K562 (cell line): ENCODE data around the gene ARFGEF2. TPM values are rescaled to one million over a fixed set of nuclear protein-coding genes. Genes with fewer than 3 reads are reported as not detected.

ENCODE experiments used
- HMGN3 ChIP-seq: IDR thresholded peaks from 2 replicates; pipeline ENCODE4 v1.6.1; 2011; ENCODE audit warnings: borderline replicate concordance, low read depth, mild to moderate bottlenecking, mixed read lengths, low read length; ENCODE audit not compliant: insufficient read length; ENCODE audit errors: extremely low read depth
- PHB2 ChIP-seq: fragments of 450-650 bp; IDR thresholded peaks from 2 replicates; pipeline ENCODE4 v1.6.1; 2017; ENCODE audit warnings: low read depth
- TBP ChIP-seq: optimal IDR thresholded peaks from 2 replicates; pipeline ENCODE3; 2011; ENCODE audit warnings: low read depth, low read length, improper control_type of control experiment
- ZNF184 ChIP-seq: sonication (generic); formaldehyde crosslinking; IDR thresholded peaks from 2 replicates; pipeline ENCODE4 v1.5.0; 2020; ENCODE audit warnings: missing genetic modification reagents
- polyA plus RNA-seq, 8 experiments: library from polyadenylated mRNA; depleted of rRNA in 4 of 8; stranded (reverse) in 5 of 8; unstranded in 3 of 8; fragments of >200 nt; fragmentation: Nextera tagmentation in 2 of 8; fragmentation: Illumina TruSeq in 1 of 8; extraction: Ambion mirVana in 2 of 8; extraction: Trizol in 1 of 8; gene quantifications; 2 replicates each; pipeline versions ENCODE4 v1.2.1 to v1.2.3, GENCODE V29; 2011 to 2014; ENCODE audit warnings: inconsistent platforms in 1 of 8, missing spikeins in 1 of 8
- total RNA-seq, 7 experiments: library from RNA; depleted of rRNA in 6 of 7; stranded (reverse); fragments of >200 nt in 6 of 7; fragmentation: Illumina TruSeq in 2 of 7; extraction: Trizol in 2 of 7; gene quantifications; 2 replicates each; pipeline versions ENCODE4 v1.2.1 to v1.2.3, GENCODE V29; 2011 to 2021; ENCODE audit warnings: low replicate concordance in 1 of 7
- TF ChIP-seq, protein P1 (sequence below): fragments of 450-650 bp; IDR thresholded peaks from 2 replicates; pipeline ENCODE4 v1.6.1; 2016; ENCODE audit warnings: low read depth
- TF ChIP-seq, protein P2 (sequence below): fragments of 200-800 bp; sonication (Bioruptor generic); IDR thresholded peaks from 2 replicates; pipeline ENCODE4 v1.6.1; 2017; ENCODE audit warnings: missing genetic modification characterization, missing compliant biosample characterization

The ARFGEF2 gene
- total and polyA plus RNA-seq, 9 of the 15 experiments (the other 6 are each of a cell fraction or from before 2014, with no cell fraction given): 4.2 to 18.8 (median 13.7) TPM

DNA sequence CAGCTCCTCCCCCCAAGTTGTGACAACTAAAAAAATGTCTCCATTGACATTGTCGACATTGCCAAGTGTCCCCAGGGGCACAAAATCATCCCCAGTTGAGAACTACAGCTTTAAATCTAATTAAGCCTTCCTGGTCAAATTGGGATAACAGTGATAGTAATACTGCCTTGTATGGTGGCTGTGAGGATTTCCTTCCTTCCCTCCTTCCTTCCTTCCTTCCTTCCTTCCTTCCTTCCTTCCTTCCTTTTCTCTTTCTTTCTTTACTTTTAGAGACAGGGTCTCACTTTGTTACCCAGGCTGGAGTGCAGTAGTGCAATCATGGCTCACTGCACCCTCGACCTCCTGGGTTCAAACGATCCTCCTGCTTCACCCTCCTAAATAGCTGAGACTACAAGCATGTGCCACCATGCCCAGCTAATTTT is 29.5 kb upstream of the ARFGEF2 start (continued):
- TF ChIP-seq, protein P1, sequence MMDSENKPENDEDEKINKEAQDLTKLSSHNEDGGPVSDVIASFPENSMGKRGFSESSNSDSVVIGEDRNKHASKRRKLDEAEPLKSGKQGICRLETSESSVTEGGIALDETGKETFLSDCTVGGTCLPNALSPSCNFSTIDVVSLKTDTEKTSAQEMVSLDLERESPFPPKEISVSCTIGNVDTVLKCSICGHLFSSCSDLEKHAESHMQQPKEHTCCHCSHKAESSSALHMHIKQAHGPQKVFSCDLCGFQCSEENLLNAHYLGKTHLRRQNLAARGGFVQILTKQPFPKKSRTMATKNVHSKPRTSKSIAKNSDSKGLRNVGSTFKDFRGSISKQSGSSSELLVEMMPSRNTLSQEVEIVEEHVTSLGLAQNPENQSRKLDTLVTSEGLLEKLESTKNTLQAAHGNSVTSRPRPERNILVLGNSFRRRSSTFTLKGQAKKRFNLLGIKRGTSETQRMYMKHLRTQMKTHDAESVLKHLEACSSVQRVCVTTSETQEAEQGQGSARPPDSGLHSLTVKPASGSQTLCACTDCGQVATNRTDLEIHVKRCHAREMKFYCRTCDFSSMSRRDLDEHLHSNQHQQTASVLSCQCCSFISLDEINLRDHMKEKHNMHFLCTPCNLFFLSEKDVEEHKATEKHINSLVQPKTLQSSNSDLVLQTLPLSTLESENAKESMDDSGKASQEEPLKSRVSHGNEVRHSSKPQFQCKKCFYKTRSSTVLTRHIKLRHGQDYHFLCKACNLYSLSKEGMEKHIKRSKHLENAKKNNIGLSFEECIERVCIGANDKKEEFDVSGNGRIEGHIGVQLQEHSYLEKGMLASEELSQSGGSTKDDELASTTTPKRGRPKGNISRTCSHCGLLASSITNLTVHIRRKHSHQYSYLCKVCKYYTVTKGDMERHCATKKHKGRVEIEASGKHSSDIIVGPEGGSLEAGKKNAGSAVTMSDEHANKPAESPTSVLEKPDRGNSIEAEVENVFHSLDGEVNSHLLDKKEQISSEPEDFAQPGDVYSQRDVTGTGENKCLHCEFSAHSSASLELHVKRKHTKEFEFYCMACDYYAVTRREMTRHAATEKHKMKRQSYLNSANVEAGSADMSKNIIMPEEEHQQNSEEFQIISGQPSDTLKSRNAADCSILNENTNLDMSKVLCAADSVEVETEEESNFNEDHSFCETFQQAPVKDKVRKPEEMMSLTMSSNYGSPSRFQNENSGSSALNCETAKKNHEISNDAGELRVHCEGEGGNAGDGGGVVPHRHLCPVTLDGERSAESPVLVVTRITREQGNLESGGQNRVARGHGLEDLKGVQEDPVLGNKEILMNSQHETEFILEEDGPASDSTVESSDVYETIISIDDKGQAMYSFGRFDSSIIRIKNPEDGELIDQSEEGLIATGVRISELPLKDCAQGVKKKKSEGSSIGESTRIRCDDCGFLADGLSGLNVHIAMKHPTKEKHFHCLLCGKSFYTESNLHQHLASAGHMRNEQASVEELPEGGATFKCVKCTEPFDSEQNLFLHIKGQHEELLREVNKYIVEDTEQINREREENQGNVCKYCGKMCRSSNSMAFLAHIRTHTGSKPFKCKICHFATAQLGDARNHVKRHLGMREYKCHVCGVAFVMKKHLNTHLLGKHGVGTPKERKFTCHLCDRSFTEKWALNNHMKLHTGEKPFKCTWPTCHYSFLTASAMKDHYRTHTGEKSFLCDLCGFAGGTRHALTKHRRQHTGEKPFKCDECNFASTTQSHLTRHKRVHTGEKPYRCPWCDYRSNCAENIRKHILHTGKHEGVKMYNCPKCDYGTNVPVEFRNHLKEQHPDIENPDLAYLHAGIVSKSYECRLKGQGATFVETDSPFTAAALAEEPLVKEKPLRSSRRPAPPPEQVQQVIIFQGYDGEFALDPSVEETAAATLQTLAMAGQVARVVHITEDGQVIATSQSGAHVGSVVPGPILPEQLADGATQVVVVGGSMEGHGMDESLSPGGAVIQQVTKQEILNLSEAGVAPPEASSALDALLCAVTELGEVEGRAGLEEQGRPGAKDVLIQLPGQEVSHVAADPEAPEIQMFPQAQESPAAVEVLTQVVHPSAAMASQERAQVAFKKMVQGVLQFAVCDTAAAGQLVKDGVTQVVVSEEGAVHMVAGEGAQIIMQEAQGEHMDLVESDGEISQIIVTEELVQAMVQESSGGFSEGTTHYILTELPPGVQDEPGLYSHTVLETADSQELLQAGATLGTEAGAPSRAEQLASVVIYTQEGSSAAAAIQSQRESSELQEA: no peak
- no peak for TF ChIP-seq PHB2
- TF ChIP-seq HMGN3: no peak
- no peak for TF ChIP-seq ZNF184 (CRISPR knock-in tag)
- TF ChIP-seq TBP: no peak
- TF ChIP-seq, protein P2, sequence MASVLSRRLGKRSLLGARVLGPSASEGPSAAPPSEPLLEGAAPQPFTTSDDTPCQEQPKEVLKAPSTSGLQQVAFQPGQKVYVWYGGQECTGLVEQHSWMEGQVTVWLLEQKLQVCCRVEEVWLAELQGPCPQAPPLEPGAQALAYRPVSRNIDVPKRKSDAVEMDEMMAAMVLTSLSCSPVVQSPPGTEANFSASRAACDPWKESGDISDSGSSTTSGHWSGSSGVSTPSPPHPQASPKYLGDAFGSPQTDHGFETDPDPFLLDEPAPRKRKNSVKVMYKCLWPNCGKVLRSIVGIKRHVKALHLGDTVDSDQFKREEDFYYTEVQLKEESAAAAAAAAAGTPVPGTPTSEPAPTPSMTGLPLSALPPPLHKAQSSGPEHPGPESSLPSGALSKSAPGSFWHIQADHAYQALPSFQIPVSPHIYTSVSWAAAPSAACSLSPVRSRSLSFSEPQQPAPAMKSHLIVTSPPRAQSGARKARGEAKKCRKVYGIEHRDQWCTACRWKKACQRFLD (CRISPR knock-in tag): no peak
